Renal cortex interstitium (tissue), 11 donors: ENCODE measurements around the gene EPB41L5. TPM values are rescaled to one million over a fixed set of nuclear protein-coding genes. Genes with fewer than 3 reads are reported as not detected.
"Not testable (repeated sequence)": the region's sequence is repeated elsewhere in the genome, so short reads cannot be mapped to it uniquely, and the experiment has no call there.

Source experiments
- DNase-seq, 11 donors: peaks; one replicate each; pipeline ENCODE4 v3.0.0-alpha.2; 2013; ENCODE audit warnings: low read depth in 9 of 11, low spot score in 4 of 11; ENCODE audit errors: extremely low read depth in 1 of 11
- polyA plus RNA-seq, 3 donors: library from polyadenylated mRNA; unstranded; fragments of 120-200 nt; gene quantifications; one replicate each; pipeline ENCODE4 v1.2.1, GENCODE V29; 2013; ENCODE audit not compliant: insufficient read length in 3 of 3

EPB41L5 gene
- polyA plus RNA-seq, 3 donors = 81.6 to 95.9 (median 93.5) TPM

GRCh38 chr2:120064664-120065063 lies 51.8 kb downstream of the EPB41L5 start:
- DNase-seq = peak in 2 of 11 donors; percentile 16 to 33

DNA sequence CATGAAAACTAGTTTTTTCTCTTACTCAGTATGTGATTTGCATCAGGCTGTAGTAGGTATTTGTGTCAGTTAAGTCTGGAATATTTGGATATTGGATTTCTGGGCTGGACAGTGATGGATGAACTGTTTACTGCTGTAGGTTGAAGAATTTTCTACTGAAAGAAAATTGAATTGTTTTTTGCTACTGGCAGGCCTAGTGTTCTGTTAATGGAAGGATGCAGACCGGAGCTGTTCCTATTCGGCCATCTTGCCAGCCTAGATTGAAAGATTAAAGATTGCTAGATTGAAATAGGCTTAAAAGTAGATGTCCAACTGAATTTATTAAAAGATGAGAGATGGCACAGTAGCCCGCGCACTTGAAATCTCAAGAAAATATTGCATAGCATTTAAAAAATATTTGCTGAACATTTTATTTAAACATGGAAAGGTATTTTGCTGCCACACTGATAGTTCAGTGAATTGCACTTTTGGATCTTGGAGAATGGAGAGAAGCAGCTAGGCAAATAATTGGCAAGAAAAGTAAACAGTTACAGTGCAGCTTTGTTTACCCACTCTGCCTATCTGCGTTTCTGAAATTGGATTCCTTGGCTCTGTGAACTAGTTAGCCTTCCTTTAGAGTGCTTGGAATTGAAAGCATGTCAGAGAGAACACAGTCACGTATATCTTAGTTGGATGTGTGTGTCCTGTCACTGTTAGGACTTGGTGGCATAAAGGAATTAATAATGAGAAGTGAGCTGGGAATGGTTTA lies 54.1 kb downstream of the EPB41L5 start:
- DNase-seq = peak in 3 of 11 donors; percentile 32 to 41 (median 40)

DNA sequence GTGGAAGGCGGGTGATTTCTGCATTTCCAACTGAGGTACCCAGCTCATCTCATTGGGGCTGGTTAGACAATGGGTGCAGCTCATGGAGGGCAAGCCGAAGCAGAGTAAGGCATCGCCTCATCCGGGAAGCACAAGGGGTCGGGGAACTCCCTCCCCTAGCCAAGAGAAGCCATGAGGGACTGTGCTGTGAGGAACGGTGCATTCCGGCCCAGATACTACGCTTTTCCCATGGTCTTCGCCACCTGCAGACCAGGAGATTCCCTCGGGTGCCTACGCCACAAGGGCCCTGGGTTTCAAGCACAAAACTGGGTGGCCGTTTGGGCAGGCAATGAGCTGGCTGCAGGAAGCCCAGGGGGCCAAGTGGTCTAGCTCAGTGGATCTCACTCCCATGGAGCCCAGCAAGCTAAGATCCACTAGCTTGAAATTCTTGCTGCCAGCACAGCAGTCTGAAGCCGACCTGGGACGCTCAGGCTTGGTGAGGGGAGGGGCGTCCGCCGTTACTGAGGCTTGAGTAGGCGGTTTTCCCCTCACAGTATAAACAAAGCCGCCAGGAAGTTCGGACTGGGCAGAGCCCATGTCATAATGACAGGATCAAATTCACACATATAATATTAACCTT lies 55.3 kb downstream of the EPB41L5 start:
- DNase-seq = not testable (repeated sequence)

- no peak for DNase-seq
Observed at GRCh38 chr2:120075545-120075944, 62.7 kb downstream of the EPB41L5 start.

- DNase-seq = no peak
Observed at GRCh38 chr2:120077896-120078295, 65.0 kb downstream of the EPB41L5 start.

DNA sequence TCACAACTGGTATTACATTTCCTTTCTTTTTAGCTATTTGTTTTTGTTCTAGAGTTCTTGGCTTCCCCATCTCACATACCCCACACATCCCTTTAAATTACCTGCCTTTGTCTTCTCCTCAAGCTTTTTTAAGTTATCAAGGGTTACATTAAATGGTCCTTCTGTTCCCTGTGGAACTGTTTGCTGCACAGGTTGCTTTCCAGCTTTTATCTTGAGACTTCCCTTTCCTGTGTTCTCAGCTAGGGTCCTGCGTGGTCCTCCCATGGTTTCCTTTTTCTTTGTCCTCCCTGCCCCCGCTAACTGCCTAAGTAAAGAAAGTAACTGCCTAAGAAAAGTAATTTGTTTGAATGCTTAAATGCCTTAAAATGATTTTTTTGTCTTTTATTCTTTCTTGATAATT lies 66.8 kb downstream of the EPB41L5 start:
- DNase-seq = no peak

- DNase-seq = peak in 1 of 11 donors; percentile 28
Observed at GRCh38 chr2:120091436-120091835, 78.6 kb downstream of the EPB41L5 start.

GRCh38 chr2:120094795-120095194 lies 81.9 kb downstream of the EPB41L5 start:
- no peak for DNase-seq

GRCh38 chr2:120100627-120101026 lies 87.8 kb downstream of the EPB41L5 start:
- no peak for DNase-seq

DNA sequence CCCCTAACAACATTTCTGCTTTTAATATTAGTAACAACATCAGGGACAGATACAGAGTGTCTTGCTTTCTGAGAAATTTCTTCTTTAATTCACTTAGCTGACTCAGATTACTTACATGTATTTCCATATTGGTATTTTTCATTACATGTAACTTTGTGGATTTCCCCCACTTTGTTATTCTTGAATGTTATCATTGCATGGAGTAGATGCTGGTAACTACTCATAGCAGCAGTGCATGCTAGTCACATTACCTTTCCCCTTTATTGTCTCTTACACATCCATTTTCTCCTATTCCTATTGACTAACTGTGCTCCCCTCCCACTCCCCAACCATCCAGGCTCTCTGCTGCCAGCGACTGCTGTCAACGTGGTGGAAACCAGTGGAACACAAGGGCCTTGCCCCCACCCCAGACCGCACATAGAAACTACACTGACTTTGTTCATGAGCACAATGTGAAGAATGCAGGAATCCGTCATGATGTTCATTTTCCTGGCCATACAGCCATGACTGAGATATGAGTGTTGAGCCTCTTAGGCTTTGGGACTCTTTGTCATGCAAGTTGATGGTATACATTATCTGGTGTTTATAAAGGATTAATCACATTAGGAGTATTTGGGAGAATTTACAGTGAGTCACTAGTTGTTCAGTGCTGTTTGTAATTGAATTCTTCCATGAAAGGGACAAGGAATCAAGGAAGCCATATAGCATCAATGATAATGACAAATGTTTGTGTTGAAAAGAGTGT lies 91.0 kb downstream of the EPB41L5 start:
- no peak for DNase-seq

GRCh38 chr2:120104772-120105171 lies 91.9 kb downstream of the EPB41L5 start:
- DNase-seq = no peak

DNA sequence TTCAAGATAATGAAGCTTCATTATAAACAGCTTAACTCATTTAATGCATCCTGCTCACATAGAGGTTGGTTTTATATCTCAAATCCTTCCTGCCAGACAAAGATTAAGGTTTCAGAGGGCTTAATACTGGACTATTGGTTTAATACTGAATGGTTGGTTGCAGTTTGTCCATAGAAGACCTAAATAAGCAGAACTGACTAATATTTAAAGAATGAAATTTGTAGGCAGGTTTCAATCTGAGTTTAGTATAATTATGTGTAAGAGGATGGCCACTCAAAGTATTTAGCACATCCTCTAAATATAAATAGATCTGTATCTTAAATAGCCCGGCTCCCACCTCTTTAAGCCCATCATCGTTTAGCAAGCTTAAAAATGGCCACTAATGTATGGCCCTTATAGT lies 92.5 kb downstream of the EPB41L5 start:
- no peak for DNase-seq

DNA sequence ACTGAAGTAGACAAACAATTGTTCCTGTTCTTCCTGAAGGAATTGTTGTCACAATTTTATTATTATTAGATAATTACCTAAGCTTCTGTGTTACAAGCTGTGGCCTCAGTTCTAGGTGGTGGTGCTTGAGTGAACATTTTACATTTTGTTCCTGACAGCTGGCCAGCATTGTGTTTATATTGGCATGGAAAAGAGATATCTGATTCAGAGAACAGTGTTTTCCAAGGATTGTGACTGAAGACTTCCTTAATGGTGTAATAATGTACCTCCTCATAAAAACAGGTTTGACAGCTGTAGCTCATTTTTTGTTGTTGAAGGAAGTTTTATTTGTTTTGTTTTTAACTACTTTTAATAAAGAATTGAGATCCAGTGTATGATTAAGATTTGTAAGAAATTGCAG lies 95.2 kb downstream of the EPB41L5 start:
- DNase-seq = peak in 3 of 11 donors; percentile 13 to 28 (median 15)

GRCh38 chr2:120108749-120109148 lies 95.9 kb downstream of the EPB41L5 start:
- DNase-seq = no peak

DNA sequence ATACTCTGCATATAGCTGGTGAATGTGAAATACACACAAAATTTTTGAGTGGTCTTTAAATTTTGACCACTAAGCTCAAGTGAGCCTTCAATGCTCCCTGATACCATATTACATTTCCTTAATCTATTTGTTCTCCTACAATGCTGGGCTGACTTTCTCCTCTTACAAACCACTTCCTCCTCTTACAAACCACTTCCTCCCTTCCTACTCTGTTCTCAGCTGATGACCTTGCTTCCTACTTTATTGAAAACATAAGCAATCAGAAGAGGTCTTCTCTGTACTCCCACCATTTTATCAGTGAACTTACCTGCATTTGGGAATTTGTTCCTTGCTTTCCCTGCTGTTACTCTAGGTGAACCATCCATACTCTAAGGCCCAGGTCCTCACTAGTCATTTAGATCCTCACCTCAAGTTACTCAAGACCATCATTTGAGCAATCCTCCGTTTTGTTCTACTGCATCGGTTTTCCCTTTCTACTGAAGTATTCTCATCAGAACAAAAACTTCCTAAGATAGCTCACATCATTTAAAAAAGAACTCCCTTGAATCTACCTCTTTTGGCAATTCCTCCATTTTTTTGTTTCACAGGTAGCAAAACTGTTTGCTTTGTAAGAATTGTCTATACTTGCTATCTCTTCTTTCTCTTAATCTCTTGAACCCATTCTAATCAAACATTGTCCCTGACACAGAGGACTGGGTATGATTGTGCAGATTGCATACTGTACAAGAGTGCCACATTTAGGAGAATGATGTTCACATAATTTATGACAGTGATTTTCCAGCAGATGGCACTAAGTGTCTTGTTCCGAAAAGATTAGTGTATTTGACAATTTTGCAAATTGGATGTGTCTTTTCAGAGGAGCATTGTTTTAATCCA lies 96.5 kb downstream of the EPB41L5 start:
- no peak for DNase-seq

GRCh38 chr2:120110062-120110362 lies 97.1 kb downstream of the EPB41L5 start:
- DNase-seq = no peak

DNA sequence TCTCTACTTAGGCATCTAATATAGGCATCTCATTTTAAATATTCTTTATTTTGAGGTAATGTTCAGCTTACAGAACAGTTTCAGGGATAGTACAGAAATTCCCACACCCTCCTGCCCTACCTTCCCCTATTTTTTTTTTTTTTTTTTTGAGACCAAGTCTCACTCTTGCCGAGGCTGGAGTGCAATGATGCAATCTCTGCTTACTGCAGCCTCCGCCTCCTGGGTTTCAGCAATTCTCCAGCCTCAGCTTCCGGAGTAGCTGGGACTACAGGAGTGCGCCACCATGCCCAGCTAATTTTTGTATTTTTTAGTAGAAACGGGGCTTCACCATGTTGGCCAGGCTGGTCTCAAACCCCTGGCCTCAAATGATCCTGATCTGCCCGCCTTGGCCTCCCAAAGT lies 97.6 kb downstream of the EPB41L5 start:
- no peak for DNase-seq

- DNase-seq = no peak
Observed at GRCh38 chr2:120111193-120111592, 98.3 kb downstream of the EPB41L5 start.

- no peak for DNase-seq
Observed at GRCh38 chr2:120118018-120118417, 105.1 kb downstream of the EPB41L5 start.
